GM10847 (cell line): ENCODE data around the gene PRR14.

Experiments used
- POLR2A ChIP-seq: IDR thresholded peaks from 2 replicates; pipeline ENCODE4 v1.6.1; 2011; ENCODE audit not compliant: insufficient read length; ENCODE audit errors: extremely low read depth

PRR14 gene

GRCh38 chr16:30621765-30622164 is 29.0 kb upstream of the PRR14 start:
- no peak for TF ChIP-seq POLR2A

DNA sequence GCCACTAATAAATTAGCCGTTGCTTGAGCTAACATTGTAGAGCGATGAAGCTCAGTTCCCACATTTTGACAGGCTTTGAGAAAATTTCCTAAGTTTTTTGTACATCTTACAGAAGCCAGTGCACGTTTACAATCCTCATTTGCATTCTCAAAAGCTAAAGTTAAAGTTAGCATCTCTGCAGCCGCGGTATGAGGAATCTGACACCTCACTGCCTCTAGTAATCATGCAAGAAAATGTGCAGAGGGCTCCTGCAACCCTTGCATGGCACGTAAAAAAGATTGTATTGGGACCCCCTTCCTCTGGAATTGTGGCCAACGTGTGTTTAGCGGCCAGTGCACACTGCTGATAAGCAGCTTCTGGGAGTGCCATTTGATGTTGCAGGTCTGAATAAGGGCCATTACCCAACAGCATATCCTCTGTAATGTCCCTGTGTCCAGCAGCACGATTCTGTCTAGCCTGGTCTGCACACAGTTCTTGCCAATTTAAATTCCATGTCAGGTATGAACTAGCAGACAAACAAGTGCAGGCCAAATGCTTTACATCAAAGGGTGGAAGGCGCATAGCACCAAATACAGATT is 28.2 kb upstream of the PRR14 start:
- no peak for TF ChIP-seq POLR2A

DNA sequence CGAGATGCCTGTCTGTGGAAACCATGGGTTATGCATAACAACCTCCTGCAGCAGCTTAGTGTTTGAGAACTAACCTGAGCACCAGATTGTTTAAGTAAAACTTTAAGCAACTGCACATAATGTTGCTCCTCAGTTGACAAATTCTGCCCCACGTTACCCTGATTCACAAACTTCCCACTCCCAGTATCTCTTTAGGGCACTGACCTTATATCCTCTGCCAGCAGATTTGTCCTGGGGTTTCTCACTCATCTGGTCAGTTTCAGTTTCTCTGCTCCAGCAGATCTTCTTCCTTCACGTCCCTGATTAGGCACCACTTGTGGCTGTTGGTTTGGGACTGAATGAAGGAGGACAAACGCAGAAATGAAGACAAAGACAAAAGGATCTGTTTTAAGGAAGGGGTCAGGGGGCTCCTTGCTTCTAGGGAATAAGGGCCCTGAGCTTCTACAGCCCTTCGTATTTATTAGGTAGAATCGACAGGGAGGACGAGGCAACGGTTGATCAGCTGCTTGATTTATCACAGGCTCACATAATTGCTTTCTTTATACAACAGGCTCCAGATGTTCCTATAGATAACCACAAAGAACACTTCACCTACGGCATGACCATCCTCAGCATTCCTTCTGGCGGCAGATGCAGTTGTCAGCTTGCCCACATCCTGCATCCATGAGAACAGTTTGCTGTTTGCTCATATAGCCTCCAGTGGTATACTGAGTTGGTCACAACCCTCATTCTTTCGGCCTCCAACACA is 27.1 kb upstream of the PRR14 start:
- no peak for TF ChIP-seq POLR2A

DNA sequence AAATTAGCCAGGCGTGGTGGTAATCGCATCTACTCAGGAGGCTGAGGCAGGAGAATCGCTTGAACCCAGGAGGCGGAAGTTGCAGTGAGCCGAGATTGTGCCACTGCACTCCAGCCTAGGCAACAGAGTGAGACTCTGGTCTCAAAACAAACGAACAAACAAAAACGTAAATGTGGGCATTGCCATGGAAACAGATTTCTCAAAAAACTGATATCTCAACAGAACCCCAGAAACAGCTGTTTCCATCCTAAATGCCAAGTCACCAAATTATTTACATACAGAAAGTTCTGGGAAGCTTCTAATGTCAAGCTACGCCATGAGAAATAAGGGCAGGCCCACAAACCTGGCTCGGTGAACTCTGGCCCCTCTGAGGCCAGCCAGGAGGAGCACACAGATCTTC is 24.5 kb upstream of the PRR14 start:
- TF ChIP-seq POLR2A, result no peak

- TF ChIP-seq POLR2A, result no peak
These were observed 21.9 kb upstream of the PRR14 start for GRCh38 chr16:30628628-30629540.

DNA sequence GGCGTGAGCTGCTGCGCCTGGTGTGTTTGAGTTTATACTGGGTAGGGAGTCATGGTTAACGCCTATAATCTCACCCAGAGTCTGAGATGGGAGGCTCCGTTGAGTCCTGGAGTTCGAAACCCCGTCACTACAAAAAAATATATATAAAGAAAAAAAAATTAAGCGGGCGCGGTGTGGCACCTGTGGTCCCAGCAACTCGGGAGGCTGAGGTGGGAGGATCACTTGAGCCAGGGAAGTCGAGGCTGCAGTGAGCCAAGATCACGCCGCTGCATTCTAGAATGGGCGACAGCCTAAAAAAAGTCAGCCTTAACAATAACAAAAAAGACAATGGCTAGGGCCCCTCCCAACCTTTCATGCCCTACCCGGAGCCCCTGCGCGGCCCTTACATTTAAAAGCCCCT is 17.2 kb upstream of the PRR14 start:
- no peak for TF ChIP-seq POLR2A

- TF ChIP-seq POLR2A, result no peak
These were observed 14.2 kb upstream of the PRR14 start for GRCh38 chr16:30636599-30636998.

DNA sequence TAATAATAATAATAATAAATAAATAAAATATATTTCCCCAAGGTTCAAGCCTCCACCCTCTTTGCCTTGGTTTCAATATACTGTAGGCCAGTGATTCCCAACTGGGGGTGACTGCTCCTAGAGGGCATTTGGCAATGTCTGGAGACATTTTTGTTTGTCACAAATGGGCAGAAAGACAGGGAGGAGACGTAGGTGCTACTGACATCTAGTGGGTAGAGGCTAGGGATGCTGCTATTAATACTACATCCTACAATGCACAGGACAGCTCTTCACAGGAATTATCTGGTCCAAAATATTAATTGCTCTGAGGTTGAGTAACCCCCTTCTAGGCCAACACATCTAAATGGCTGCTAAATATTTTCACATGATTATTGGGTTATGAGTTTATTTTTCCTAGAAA is 12.8 kb upstream of the PRR14 start:
- TF ChIP-seq POLR2A, result no peak

- no peak for TF ChIP-seq POLR2A
These were observed 9.3 kb upstream of the PRR14 start for GRCh38 chr16:30641378-30641982.

- no peak for TF ChIP-seq POLR2A
These were observed 6.4 kb upstream of the PRR14 start for GRCh38 chr16:30644334-30644830.

GRCh38 chr16:30645727-30646126 is 5.0 kb upstream of the PRR14 start:
- no peak for TF ChIP-seq POLR2A

- no peak for TF ChIP-seq POLR2A
These were observed 3.5 kb upstream of the PRR14 start for GRCh38 chr16:30647274-30647571.

DNA sequence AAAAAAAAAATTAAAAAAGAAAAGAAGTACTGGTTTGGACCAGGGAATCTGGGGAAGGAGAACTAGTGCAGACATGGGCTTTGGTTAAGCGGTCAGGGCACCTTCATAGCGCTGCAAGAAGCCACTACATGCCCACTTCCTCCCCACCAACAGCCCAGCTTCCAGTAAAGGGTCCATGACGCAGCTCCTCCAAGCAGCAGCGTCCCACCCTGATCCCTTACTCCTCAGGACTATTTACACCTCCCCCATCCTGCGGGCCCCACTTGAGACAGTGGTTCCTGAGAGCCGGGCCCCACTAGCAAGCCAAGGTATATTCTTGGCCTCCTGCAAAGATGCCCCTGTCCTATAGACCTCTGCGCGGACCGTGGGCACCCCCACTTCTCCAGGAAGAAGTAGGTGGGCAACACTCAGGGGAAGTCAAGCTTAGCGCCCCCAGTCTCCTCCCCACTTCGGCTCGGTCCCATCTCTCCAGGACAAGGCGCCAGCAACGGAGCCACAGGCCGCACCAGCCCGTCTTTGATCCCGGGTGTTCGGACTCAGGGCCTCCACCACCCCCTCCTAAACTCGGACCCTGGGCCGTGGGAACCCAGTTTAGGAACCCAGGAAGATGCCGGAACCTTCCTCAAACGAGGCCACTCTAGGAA is 913 bp upstream of the PRR14 start:
- no peak for TF ChIP-seq POLR2A

DNA sequence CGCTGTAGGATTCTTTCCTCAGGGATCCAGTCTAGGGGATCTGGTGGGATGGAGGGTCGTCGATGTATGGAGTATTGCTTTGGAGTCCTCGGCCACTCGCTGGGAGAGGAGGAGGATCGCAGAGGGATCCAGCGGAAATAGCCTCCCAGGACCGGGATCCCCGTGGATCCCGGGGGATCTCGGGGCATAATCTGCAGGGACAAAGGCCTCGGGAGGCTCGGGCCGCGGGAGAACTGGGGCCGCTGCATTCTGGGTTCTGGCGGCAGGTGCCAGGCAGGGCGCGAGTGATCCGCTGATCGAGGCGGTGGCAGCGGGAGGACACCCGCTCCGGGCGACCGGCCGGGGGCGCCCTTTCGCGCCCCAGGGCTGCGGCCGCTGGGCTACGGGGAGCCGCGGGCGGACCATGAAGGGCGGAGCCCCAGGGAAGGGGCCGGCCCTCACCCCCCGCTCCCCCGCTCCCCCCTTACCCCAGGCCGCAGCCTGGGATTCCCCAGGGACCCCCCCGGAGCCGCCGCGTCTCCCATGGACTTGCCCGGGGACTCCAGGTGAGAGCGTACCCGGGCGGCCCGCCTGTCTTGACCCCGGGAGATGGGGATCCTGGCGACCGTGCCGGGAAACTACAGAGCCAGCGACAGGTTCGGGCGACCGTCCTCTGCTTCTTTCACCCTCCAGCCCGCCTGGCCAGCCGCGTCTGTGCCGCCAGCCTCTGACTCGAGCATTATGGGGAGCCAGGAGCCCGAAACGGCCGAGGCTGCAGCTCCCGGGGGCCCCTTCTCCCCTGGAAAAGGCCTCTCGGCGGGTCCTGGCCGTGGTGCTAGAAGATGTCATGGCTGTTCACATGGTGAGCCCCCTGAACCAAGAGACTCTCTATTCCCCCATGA is 604 bp downstream of the PRR14 start:
- TF ChIP-seq POLR2A, result peak; percentile 45
